Measurements from ENCODE around the gene NCAPG2.

Gene NCAPG2, protein sequence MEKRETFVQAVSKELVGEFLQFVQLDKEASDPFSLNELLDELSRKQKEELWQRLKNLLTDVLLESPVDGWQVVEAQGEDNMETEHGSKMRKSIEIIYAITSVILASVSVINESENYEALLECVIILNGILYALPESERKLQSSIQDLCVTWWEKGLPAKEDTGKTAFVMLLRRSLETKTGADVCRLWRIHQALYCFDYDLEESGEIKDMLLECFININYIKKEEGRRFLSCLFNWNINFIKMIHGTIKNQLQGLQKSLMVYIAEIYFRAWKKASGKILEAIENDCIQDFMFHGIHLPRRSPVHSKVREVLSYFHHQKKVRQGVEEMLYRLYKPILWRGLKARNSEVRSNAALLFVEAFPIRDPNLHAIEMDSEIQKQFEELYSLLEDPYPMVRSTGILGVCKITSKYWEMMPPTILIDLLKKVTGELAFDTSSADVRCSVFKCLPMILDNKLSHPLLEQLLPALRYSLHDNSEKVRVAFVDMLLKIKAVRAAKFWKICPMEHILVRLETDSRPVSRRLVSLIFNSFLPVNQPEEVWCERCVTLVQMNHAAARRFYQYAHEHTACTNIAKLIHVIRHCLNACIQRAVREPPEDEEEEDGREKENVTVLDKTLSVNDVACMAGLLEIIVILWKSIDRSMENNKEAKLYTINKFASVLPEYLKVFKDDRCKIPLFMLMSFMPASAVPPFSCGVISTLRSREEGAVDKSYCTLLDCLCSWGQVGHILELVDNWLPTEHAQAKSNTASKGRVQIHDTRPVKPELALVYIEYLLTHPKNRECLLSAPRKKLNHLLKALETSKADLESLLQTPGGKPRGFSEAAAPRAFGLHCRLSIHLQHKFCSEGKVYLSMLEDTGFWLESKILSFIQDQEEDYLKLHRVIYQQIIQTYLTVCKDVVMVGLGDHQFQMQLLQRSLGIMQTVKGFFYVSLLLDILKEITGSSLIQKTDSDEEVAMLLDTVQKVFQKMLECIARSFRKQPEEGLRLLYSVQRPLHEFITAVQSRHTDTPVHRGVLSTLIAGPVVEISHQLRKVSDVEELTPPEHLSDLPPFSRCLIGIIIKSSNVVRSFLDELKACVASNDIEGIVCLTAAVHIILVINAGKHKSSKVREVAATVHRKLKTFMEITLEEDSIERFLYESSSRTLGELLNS

GRCh38 chr7:158704524-158705233, at the start of gene NCAPG2:
Gene NCAPG2, minus strand, starts transcription at chr7:158704804. Its CDS starts 2,905 bp downstream, at chr7:158701899.
- peak; percentile 97 to 98 for DNase-seq

GRCh38 chr7:158753900-158754299, 49.3 kb upstream of the NCAPG2 start:
- no peak for DNase-seq

DNA sequence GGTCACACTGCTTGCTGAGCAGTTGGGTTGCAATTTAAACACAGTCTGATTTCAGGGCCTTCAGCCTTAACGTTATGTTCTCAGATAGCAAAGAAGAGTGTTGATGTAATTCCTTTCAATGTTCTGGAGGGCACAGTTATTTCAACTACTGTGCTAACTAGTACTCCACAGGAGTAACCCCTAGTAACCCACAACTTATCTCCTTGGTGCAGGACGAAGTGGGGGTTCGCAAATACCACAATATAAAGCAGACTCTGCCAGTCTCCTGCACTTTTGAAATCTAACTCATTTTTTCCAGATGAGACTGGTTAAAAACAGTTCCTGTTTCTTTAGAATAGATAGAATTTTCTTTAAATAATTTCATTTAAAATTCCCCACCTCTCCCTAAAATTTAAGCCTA, 47.1 kb upstream of the NCAPG2 start:
- DNase-seq, result no peak

- no peak for DNase-seq
These were observed 46.6 kb upstream of the NCAPG2 start for GRCh38 chr7:158751199-158751598.

DNA sequence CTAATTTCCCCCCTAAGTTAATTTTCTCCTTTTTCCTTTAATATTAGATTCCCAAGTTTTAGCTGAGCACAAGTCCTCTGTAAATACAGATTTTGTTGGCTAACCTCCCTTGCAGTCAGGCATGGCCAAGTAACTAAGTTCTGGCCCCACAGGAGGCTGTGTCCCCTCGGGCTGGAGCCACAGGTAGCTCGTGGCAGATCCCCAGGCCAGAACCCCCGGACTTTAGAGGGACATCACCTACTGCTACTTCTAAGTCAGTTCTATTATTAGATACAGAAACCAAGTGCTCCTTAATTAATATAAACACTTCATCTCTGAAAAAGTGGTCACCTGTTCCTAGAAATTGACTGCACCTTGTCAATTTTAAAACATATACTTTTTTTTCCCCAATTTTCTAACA, 46.1 kb upstream of the NCAPG2 start:
- DNase-seq, result no peak

DNA sequence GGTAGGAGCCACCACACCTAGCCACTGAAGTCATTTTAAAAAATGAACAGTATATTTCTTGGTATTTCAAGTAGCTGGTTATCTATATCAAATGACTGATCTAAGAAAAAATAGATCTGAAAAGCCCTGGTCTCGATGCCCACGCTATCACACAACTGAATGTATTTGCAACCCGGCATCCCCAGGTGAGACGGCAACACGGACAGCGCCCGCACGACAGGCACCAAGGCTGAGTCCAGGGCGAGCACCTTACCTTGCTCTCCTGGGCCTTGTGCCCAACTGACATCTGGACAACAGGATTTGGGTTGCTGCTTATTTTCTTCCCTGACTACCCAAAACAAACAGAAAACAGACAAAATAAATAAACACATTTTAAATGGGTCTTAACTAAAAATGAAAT, 44.8 kb upstream of the NCAPG2 start:
- no peak for DNase-seq

- DNase-seq, result no peak
These were observed 43.7 kb upstream of the NCAPG2 start for GRCh38 chr7:158748335-158748734.

- no peak for DNase-seq
These were observed 42.8 kb upstream of the NCAPG2 start for GRCh38 chr7:158747408-158747807.

- DNase-seq, result no peak
These were observed 42.4 kb upstream of the NCAPG2 start for GRCh38 chr7:158746957-158747356.

DNA sequence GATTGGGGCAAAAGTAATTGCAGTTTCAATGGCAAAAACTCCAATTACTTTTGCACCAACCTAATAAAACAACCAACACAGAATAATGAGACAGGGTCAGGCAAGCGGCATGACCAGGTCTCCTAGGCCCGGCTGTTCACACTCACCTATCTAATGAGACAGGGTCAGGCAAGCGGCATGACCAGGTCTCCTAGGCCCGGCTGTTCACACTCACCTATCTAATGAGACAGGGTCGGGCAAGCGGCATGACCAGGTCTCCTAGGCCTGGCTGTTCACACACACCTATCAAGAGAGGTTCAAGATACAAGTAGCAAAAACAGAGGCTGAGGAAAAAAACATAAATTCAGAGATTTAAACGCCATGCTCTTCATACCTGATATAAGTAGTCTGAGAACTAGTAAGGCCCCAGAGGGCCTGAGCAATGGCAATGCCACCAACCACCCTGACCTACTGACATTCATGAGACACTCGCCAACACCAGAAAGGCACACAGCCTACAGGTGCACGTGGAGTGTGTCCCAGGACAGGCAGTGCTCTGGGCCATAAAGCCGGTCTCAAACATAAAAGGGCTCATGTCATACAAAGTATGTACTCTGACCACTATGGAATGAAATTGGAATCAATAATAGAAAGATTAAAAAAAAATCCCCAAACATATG, 40.6 kb upstream of the NCAPG2 start:
- no peak for DNase-seq

GRCh38 chr7:158744070-158744469, 39.5 kb upstream of the NCAPG2 start:
- no peak for DNase-seq

DNA sequence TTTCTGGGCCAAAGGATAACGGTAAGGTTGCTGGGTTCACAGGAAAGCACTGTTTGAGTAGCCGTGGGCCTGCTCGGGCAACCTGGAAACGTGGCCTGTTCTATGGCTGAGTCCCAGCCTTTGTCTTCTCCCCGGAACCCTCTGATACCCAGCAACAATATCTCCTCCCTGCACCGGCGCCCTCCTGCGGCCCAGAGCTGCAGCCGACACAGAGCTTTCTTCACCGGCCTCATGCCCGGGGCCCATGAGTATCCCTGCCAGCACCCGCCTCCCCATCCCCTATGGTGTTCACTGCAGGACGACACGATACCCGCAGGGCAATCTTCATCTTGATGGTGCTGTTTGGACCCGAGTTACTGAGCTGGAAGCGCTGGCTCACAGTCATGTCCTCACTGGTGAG, 38.6 kb upstream of the NCAPG2 start:
- no peak for DNase-seq

DNA sequence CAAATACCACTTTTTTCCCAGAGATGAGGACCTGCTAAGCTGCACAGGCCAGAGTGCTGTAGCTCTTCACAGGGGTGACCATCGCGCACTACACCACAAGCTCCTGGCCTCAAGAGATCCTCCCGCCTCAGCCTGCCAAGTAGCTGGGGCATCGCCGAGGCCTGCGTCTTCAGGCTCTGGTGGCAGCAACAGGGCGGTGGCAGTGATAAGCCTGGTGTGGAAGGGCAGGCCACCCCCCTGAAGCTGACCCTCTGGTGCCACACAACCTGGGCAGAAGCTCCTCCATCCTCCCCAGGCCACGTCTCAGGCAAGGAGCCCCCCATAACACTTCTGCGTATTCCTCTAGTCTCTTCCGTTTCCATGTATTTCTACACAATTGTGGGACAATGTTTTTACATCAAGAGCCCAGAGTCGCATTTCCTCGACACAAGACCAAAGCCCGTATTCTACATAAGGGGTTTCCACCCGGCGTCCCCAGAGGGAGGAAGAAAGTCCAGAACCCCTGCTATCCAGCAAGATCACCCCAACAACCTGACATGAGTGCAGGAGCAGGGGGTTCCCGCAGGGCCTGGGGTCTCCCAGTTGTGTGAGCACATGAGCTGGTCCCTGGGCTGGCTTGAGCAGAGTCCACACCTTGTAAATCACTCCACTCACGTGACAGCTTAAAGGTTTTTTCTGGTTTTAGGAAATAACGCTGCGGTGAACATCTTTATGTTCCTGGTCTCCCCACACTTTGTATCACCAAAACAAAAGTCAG, 37.6 kb upstream of the NCAPG2 start:
- DNase-seq, result no peak

- no peak for DNase-seq
These were observed 36.7 kb upstream of the NCAPG2 start for GRCh38 chr7:158741294-158741666.

GRCh38 chr7:158740657-158741293, 36.2 kb upstream of the NCAPG2 start:
- DNase-seq, result no peak

GRCh38 chr7:158740013-158740656, 35.5 kb upstream of the NCAPG2 start:
- no peak for DNase-seq

GRCh38 chr7:158738841-158739240, 34.2 kb upstream of the NCAPG2 start:
- no peak for DNase-seq

GRCh38 chr7:158737064-158737695, 32.6 kb upstream of the NCAPG2 start:
- no peak for DNase-seq

DNA sequence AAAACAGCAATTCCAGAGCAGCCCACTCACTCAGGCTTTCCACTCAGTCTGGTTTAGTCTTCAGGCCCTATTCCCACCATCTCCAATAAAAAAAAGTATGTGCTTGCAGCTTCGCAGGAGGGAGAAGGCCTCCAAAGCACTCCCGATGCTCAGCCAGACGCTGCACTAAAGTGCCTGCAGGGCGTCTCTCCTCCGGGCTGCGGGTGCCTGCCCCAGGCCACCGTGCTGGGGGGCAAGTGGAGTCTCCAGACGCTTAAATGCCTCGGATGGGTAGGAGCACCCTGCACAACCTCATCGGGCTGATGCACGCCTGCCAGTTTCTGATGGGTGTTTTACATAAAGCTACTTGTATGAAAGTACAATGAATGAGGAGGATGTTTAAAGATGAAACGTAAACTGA, 31.3 kb upstream of the NCAPG2 start:
- no peak for DNase-seq

DNA sequence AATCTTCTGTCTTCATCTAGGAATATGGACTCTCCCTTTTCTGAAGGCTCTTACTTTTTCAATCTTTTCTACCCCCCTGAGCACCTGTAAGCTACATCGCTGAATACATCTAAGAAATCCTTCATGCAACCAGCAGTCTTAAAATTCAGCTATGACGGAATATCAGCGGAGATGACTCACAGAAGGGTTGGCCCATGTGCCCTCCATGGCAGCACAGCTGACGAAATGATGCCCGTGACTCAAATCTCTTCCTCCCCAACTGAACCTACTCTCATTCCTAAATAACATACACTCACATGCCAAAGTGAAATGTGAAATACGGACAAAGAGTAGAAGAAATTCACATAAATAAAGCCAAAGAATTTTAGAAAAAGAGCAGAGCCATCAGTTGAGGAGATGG, 30.3 kb upstream of the NCAPG2 start:
- DNase-seq, result no peak

All from stimulated activated CD4-positive, alpha-beta T cell treated with anti-CD3 and anti-CD28 coated beads, Interleukin-2, amount 100 ng/mL, for 24 hours (primary cell).